HT-29 (cell line): ENCODE data around the gene RAD51. TPM values are rescaled to one million over a fixed set of nuclear protein-coding genes. Genes with fewer than 3 reads are reported as not detected.
A peak's percentile ranks its signal among the peaks of the same experiment; 100 is the strongest.
"Not testable (repeated sequence)": the region's sequence is repeated elsewhere in the genome, so short reads cannot be mapped to it uniquely, and the experiment has no call there.

Experiments used
- DNase-seq: peaks from one replicate; pipeline ENCODE4 v3.0.0-alpha.2; 2015; ENCODE audit warnings: low spot score
- total RNA-seq: library from RNA; depleted of rRNA; stranded (reverse); fragments of >200 nt; shearing (Covaris generic); gene quantifications from 2 replicates; pipeline ENCODE4 v1.2.3, GENCODE V29; 2014; rRNA removed

The RAD51 gene
- 15.7 and 16.1 TPM in 2 replicates for total RNA-seq

DNA sequence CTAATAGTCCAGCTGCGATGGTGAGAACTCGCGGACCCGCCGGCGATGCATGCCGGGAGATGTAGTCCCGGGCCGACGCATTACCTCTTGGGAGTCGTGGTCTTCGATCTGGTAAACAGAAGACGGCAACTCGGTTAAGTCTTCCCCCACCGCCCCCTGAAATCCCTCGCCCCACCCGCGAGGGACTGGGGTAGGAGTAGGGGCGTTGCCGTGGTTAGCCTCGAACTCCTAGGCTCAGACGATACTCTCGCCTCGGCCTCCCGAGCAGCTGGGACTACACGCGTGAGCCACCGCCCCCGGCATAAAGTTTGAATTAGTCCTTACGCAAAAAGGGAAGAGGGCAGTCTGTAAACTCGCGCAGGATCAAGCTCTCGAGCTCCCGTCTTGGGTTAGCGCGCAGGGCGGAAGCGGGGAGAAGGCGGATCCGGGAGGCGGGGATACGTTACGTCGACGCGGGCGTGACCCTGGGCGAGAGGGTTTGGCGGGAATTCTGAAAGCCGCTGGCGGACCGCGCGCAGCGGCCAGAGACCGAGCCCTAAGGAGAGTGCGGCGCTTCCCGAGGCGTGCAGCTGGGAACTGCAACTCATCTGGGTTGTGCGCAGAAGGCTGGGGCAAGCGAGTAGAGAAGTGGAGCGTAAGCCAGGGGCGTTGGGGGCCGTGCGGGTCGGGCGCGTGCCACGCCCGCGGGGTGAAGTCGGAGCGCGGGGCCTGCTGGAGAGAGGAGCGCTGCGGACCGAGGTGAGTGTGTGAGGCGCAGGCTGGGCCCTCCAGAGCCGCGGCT lies at the start of gene RAD51:
Gene RAD51 (plus strand): TSS at position 487 of the 781 bp plus-strand sequence. CDS start 3,585 bp downstream, outside the sequence.
- peak; percentile 98 for DNase-seq

DNA sequence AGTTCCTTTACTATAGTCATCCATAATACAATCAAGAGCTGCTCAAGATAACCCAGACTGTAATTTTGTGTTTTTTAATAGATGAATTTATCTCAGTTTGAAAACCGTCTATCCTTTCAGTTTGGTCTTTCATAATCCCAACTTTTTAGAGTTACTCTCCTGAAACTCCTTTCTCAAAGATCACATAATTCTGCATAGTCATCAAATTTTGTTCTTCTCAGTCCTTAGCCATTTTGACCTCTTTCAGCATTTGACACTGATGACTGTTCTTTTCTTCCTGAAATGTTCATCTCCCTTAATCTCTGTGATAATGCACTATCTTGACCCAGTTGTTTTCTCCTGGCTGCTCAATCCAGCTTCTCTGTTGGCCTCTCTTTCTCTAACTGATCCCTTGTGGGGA lies 47.5 kb upstream of the RAD51 start:
- DNase-seq = no peak

DNA sequence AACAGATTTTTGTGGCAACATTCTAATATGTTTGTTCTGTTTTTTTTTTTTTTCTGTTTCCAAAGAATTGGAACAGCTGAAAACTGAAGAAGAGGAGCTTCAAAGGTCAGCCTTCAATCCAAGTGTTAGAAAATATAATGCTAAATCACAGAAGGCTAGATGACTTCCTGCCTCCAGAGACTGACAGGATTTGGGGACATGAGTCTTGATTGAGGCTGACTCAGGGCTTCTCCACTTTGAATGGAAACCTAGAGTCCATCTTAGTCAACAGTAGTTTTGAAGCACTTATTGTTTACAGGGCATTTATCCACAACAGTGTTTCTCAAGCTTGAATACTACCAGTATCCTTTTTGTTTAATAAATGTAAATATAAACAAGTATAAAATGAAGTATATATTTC lies 44.5 kb upstream of the RAD51 start:
- DNase-seq = no peak

DNA sequence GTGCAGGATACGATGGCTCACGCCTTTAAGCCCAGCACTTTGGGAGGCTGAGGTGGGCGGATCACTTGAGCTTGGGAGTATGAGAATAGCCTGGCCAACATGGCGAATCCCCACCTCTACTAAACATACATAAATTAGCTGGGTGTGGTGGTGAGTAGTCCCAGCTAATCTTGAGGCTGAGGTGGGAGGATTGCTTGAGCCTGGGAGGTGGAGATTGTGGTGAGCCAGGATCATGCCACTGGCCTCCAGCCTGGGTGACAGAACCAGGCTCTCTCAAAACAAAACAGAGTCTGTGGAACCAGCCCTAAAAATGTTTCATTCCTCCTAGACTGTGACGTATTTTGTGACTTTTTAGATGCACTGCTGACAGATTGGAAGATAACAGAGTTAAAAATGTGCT lies 34.3 kb upstream of the RAD51 start:
- DNase-seq = no peak

DNA sequence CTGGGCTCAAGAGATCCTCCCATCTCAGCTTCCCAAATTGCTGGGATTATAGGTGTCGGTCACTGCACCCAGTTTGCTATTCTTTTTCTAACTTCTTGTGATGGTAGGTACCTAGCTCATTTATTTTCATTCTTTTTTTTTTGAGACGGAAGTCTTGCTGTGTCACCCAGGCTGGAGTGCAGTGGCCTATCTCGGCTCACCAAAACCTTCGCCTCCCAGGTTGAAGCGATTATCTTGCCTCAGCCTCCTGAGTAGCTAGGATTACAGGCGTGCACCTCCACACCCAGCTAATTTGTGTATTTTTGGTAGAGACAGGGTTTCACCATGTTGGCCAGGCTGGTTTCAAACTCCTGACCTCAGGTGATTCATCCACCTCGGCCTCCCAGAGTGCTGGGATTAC lies 30.1 kb upstream of the RAD51 start:
- no peak for DNase-seq

DNA sequence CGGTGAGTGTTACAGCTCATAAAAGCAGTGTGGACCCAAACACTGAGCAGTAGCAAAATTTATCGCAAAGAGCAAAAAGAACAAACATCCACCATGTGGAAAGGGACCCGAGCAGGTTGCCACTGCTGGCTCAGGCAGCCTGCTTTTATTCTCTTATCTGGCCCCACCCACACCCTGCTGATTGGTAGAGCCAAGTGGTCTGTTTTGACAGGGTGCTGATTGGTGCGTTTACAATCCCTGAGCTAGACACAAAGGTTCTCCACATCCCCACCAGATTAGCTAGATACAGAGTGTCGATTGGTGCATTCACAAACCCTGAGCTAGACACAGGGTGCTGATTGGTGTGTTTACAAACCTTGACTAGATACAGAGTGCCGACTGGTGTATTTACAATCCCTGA lies 18.7 kb upstream of the RAD51 start:
- DNase-seq = not testable (repeated sequence)

DNA sequence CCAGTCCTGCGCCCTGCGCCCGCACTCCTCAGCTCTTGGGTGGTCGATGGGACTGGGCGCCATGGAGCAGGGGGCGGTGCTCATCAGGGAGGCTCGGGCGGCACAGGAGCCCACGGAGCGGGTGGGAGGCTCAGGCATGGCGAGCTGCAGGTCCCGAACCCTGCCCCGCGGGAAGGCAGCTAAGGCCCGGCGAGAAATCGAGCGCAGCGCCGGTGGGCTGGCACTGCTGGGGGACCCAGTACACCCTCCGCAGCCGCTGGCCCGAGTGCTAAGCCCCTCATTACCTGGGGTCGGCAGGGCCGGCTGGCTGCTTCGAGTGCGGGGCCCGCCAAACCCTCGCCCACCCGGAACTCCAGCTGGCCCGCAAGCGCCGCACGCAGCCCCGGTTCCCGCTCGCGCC lies 18.1 kb upstream of the RAD51 start:
- DNase-seq = not testable (repeated sequence)

DNA sequence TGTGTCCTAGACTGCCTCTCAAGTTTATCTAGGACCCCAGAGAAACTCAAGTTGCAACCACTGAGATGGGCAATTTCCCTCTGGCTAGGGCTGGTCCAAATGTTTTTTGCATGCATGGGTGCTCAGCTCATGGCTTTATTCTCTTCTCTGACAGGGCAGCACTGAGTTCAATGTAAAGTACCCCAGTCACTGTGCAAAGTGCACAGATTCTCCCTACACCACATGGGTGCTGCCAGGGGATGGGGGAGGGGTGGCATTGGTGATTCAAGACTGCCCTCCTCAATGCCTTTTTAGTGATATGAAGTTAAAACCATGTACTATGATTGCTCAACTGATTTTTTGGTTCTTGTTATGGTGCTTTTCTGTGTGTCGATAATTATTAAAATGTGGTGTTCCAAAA lies 14.8 kb upstream of the RAD51 start:
- DNase-seq = no peak

DNA sequence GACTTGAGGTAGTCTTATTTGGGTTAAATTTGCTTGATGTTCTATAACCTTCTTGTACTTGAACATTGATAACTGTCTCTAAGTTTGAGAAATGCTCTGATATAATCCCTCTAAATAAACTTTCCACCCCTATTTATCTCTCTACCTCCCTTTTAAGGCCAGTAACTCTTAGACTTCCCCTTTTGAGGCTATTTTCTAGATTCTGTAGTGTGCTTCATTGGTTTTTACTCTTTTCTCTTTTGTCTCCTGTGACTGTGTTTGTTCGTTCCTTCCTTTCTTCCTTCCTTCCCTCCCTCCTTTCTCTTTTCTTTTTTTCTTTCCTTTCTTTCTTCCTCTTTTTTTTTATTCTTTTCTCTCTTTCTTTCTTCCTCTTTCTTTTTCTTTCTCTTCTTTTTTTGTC lies 14.0 kb upstream of the RAD51 start:
- DNase-seq = not testable (repeated sequence)

DNA sequence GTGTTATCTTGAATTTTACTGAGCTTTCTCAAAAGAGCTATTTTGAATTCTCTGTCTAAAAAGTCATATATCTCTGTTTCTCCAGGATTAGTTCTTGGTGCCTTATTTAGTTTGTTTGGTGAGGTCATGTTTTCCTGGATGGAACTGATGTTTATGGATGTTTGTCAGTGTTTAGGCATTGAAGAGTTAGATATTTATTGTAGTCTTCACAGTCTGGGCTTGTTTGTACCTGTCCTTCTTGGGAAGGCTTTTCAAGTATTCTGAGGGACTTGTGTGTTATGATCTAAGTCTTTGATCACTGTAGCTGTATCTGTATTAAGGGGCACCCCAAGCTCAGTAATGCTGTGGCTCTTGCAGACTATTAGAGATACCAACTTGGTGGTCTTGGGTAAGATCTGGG lies 10.6 kb upstream of the RAD51 start:
- DNase-seq = no peak

DNA sequence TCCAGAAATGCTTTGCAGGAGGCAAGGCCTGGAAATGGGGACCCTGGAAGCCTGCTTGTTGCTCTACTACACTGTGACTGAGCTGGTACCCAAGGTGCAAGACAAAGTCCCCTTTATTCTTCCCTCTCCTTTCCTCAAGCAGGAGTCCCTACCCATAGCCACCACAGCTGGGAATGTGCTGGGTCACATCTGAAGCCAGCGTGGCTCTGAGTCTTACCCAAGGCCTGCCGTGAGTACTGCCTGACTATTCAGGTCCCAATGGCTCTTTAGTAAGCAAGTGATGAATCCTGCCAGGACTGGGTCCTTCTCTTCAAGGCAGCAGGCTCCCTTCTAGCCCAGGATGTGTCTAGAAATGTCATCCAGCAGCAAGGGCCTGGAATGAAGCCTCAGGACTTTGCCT lies 9.6 kb upstream of the RAD51 start:
- no peak for DNase-seq

DNA sequence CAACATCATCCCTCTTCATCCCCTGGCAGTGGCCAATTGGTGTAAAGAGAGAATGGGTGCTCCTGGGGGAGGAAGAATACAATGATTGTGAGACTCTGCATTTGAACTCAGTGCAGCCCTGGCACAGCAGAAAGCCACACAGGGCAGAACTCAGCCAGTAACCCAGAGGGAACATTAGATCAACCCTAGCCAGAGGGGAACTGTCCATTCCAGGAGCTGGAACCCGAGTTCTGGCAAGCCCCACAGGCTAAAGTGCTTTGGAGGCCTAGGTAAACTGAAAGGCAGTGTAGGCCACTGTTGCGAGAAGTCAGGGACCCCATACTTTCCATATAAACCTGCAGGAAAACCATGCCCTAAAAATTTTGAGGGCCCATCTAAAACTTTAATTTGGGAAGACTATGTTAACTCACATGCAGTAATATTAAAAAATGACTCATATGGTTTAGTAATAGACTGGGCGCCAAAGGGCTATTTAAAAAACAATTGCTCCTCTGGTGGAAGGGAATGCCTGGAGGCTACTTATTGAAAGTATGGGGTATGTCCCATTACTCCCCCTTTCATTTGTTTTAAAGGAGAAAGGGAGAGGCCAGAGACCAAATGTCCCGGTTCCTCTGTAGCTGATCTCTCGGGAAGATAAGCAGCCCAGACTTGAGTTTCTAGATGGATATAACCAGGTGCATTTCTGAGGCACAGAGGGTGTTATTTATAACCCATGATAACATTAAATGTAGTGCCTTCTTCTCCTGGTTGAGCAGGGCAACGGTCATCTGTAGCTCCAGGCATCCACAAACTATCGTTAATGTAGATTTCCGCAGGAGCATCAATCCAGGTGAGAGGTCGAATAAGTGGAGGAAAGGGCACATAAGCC lies 5.8 kb upstream of the RAD51 start:
- DNase-seq = no peak

DNA sequence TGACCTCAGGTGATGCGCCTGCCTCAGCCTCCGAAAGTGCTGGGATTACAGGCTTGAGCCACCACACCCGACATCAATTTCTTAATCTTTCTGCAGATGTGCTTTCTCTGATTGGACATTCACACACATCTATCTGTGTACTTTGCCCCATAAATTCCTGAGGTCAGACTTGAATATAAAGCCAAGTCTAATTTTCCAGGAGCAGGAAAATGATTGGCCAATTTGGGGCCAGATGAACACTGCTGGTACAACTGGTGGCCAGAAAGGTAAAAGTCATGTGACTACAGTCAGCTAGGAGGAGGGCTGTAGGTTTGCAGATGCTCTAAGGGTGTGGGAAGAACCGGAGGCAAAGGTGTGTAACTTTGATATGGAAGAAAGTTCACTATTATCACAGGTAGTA lies 3.2 kb upstream of the RAD51 start:
- peak; percentile 68 for DNase-seq

DNA sequence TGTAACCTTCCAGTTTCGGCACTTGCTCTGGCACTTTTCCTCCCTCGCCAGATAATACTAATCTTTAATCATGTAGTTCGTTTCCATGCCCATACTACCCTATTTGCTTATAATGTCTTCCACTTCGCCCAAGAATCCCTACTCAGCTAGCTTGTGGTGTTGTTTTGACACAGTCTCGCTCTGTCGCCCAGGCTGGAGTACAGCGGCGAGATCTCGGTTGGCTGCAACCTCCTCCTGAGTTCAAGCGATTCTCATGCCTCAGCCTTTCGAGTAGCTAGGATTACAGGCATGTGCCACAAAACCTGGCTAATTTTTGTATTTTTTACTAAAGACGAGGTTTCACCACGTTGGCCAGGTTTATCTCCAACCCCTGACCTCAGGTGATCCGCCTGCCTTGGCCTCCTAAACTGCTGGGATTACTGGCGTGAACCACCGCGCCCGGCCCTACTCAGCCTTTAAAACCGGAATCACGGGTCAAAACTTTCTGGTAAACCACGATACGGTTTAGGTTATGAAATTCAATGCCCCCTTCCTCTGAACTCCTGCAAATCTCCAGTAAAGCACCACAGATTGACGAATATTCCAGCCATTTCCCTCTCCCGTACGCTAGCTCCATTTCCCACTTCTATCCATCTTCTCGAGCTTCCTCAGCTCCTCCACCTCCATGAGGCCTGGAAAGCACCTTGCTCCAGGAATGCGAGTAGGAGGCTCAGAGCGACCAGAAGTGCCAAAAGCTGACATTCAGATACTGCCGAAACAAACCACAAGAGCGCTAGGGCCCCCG lies 878 bp upstream of the RAD51 start:
- DNase-seq = no peak

DNA sequence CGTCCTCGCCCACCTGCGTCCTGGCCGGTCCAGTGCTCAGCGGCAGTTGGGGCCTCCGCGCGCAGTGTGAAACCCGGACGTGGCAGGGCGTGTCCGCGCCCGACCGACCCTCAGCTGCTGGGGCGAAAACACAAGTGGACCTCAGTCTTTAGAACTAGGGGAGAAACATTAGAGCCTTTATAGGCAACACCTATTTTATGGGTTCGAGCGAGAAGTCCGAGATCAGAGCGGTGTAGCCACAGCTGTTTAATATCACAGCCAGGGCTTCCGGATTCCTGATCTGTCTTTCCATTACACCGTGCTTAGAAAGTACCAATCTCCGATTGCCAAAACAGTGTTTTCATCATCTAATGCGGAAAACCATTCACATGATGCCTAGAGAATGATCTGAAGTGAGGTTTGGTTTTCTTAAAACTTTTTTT lies 506 bp downstream of the RAD51 start:
- DNase-seq = peak; percentile 75

DNA sequence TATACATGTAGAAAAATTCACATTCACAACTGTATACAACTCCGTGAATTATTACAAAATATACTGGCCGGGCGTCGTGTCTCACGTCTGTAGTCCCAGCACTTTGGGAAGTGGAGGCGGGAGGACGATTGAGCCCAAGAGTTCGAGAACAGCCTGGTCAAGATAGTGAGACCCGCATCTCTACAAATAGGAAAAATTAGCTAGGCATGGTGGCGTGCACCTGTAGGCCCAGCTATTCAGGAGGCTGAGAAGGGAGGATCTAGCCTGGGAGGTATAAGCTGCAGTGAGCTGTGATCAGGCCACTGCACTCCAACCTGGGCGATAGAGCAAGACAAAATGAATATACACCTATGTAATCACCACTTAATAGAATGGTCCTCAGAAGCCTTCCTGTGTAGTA lies 1.3 kb downstream of the RAD51 start:
- no peak for DNase-seq

DNA sequence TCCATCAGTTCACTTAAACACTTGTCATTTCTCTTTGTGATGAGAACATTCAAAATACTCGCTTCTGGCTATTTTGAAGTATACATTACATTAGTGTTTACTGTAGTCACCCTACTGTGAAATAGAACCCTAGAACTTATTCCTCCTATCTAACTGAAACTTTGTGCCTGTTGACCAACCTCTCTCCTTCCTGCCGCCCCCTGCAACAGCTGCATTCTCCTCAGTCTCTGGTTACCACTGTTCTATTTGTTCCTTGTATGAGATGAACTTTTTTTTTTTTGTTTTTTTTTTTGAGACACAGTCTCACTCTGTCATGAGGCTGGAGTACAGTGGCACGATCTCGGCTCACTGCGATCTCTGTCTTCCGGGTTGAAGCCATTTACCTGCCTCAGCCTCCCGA lies 2.9 kb downstream of the RAD51 start:
- DNase-seq = no peak

DNA sequence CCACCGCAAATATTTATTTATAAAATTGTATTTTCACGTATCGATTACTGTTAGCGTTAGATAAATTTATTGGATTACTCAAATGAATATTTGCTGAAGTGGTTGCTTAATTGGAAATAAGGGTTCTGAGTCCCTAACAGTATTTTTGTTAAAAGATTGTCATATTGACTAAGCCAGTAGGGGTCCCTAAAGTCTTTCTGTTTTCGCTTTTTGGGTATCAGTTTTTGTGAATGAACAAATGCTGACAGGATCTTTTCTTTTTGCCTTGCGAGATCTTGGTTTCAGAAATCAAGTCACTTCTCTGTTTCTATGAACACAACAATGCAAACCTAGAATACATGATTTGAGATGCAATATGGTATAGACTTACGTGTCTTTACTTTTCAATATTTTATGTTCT lies 7.1 kb downstream of the RAD51 start:
- no peak for DNase-seq

DNA sequence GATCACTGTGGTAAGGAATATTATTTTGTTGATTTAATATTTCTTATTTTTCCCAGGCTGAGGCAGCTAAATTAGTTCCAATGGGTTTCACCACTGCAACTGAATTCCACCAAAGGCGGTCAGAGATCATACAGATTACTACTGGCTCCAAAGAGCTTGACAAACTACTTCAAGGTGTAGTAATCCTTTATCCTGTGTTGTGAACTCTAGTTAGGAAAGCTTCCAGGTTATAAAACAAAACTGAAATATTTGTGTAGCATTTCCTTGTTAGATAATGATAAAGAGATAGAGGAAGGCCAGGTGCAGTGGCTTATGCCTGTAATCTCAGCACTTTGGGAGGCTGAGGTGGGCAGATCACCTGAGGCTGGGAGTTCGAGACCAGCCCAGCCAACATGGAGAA lies 11.1 kb downstream of the RAD51 start:
- DNase-seq = peak; percentile 37

DNA sequence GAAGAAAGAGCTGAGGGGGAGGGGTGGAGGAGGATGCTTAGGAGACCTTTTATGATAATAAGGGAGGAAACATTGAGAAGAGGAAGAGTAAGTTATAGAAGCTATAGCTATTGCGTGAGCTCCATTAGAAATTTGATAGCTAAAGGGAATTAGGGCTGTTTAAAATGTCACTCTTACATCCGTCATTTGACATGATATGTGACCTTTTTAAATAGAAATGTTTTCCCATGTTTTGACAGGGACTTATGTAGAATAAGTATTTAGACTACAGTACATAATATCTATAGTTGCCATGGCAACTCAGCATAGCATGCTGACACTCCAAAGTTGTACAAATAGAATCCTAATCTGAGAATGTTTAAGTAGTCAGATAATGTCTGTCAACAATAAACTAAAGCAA lies 19.2 kb downstream of the RAD51 start:
- DNase-seq = no peak

DNA sequence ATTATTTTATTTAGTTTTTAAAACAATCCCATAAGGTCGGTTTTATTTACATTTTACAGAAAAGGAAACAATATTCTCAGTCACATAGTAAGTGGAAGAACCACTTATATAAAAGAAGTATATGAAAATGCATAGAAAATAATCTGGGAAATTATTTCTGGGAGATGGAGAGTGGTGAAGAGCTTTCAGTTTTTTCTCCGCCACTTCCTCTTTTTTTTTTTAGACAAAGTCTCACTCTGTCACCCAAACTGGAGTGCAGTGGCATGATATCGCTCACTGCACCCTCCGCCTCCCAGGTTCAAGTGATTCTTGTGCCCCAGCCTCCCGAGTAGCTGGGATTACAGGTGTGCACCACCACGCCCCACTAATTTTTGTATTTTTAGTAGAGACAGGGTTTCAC lies 21.2 kb downstream of the RAD51 start:
- DNase-seq = no peak

DNA sequence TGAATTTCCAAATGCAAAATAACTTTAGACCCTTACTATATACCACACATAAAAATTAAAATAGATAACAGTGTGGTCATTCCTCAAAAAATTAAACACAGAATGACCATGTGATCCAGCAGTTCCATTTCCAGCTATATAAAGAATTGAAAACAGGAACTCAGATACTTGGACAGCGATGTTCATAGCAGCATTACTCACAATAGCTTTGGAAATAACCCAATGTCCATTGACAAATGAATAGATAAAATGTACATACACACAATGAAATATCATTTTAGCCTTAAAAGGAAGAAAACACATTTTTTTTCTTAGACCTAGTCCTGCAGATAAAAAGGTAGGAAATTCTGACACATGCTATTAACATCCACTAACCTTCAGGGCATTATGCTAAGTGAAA lies 26.7 kb downstream of the RAD51 start:
- DNase-seq = no peak
